Gastrocnemius medialis (tissue), 4 donors: ENCODE data around the gene CTNNA2. TPM values are rescaled to one million over a fixed set of nuclear protein-coding genes. Genes with fewer than 3 reads are reported as not detected.

ENCODE experiments used
- ATAC-seq, 2 donors: fragments of 150-250 bp; one replicate each; pipeline ENCODE4 v1.9.1; 2016
- DNase-seq, 2 donors: peaks; one replicate each; pipeline ENCODE4 v3.0.0-alpha.2; 2019
- H3K27ac ChIP-seq, 4 donors: fragments of 200-600 bp; sonication (generic); 1 replicate in 1 of 4; 2 replicates in 3 of 4; pipeline ENCODE4 v1.5.1; 2016 to 2018; ENCODE audit warnings: mild to moderate bottlenecking in 2 of 4, moderate library complexity in 1 of 4
- H3K27me3 ChIP-seq, 3 donors: fragments of 200-600 bp; sonication (generic) in 2 of 3; 1 replicate in 1 of 3; 2 replicates in 2 of 3; pipeline versions ENCODE4 v1.5.1 to v1.6.0; 2016 to 2019; ENCODE audit warnings: mild to moderate bottlenecking in 1 of 3, moderate library complexity in 1 of 3
- H3K36me3 ChIP-seq, 2 donors: fragments of 200-600 bp; sonication (generic) in 1 of 2; one replicate each; pipeline ENCODE4 v1.5.1; 2017 to 2018
- H3K4me1 ChIP-seq, 2 donors: fragments of 200-600 bp; sonication (generic) in 1 of 2; one replicate each; pipeline ENCODE4 v1.5.1; 2016 to 2017; ENCODE audit warnings: mild to moderate bottlenecking in 2 of 2
- H3K4me3 ChIP-seq, 4 donors: fragments of 200-600 bp; sonication (generic) in 3 of 4; 1 replicate in 1 of 4; 2 replicates in 3 of 4; pipeline ENCODE4 v1.5.1; 2016 to 2019; ENCODE audit warnings: mild to moderate bottlenecking in 2 of 4
- H3K9me3 ChIP-seq, 3 donors: fragments of 200-600 bp; sonication (generic) in 2 of 3; 1 replicate in 1 of 3; 2 replicates in 2 of 3; pipeline ENCODE4 v1.5.1; 2016 to 2019
- POLR2A ChIP-seq, 2 donors: fragments of 450-650 bp; IDR thresholded peaks; one replicate each; pipeline ENCODE4 v1.6.1; 2017; ENCODE audit warnings: antibody characterized with exemption in 2 of 2, mild to moderate bottlenecking in 2 of 2, moderate library complexity in 2 of 2
- in situ Hi-C, 4 donors: fragments of 200-750 bp; cut with MboI; loops; one replicate each; pipeline versions ENCODE4 v1.15.0 to v1.8.0; 2017; ENCODE audit warnings: low sequenced_read_pairs in 4 of 4
- intact Hi-C: fragments of 100-400 bp; cut with DNase I; formaldehyde crosslinking; loops from one replicate; pipeline ENCODE4 v1.15.1; 2023; ENCODE audit warnings: low total_unique reads
- total RNA-seq, 4 donors: library from RNA; depleted of rRNA; stranded (reverse); fragments of >200 nt; gene quantifications; one replicate each; pipeline versions ENCODE4 v1.1.0 to v1.2.3, GENCODE V29; 2016
- TF ChIP-seq, protein P1 (sequence below), 5 experiments: fragments of 450-650 bp in 3 of 5; fragments of 200-600 bp in 2 of 5; sonication (generic) in 2 of 5; IDR thresholded peaks in 4 of 5; conservative IDR thresholded peaks in 1 of 5; 1 replicate in 4 of 5; 2 replicates in 1 of 5; pipeline ENCODE4 v1.5.1; 2016 to 2019; ENCODE audit warnings: antibody characterized with exemption in 5 of 5, mild to moderate bottlenecking in 3 of 5, moderate library complexity in 3 of 5

CTNNA2 gene
- total RNA-seq, 4 donors from 2014 or later: not detected

DNA sequence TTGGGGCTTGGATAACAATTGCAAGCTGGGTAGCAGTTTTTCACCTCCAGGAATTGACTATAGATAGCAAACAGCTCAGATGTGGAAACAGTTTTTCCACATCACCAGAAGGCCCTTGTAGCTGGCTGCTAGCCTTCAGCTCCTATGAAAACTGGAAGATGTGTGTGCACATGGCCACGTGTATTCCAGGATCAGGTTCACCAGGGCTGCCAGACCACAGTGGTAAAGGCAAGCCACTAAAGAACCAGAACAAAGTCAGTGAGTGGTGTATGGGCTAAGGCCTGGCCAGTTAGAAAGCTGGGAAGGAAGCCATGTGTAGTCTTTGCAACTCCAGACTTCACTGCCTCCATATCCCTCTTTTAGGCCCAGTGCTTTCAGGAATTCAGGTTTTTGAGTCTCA lies 778.8 kb downstream of the CTNNA2 start:
- H3K9me3 ChIP-seq: no peaks in the 10 kb centered on the region
- H3K4me3 ChIP-seq: no peak overlapping the region
- intact Hi-C loops: no loop called here
- H3K27me3 ChIP-seq: no peaks in the 10 kb centered on the region
- H3K27ac ChIP-seq: no peak overlapping the region
- ATAC-seq (no peak), DNase-seq (no peak)
- no peaks in the 10 kb centered on the region for H3K4me1 ChIP-seq
- H3K36me3 ChIP-seq: no peaks in the 10 kb centered on the region
- in situ Hi-C loops: no loop called here
- no peak for TF ChIP-seq POLR2A (IDR thresholded peaks at IDR 0.05)
- TF ChIP-seq, protein P1, sequence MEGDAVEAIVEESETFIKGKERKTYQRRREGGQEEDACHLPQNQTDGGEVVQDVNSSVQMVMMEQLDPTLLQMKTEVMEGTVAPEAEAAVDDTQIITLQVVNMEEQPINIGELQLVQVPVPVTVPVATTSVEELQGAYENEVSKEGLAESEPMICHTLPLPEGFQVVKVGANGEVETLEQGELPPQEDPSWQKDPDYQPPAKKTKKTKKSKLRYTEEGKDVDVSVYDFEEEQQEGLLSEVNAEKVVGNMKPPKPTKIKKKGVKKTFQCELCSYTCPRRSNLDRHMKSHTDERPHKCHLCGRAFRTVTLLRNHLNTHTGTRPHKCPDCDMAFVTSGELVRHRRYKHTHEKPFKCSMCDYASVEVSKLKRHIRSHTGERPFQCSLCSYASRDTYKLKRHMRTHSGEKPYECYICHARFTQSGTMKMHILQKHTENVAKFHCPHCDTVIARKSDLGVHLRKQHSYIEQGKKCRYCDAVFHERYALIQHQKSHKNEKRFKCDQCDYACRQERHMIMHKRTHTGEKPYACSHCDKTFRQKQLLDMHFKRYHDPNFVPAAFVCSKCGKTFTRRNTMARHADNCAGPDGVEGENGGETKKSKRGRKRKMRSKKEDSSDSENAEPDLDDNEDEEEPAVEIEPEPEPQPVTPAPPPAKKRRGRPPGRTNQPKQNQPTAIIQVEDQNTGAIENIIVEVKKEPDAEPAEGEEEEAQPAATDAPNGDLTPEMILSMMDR (IDR thresholded peaks at IDR 0.05 in 4 of 5, conservative IDR thresholded peaks at IDR 0.05 in 1 of 5): no peak

DNA sequence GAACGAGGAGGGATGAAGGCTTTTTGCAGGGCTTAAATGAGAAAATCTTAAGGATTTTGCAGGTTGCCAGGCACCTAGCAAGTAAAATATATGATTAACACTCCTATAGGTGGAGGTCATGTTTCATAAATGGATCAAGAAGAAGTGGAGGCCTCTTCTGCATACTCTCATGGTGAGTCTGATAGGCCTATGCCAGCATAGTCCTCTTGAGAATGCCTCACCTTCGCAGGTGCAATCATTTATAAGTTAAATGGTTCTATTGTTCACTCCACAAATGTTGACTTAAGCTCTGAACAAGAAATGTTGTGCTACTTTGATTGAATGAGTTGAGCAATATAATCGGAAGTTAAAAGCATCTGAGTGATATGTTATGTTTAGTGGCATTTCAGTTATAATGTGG lies 779.6 kb downstream of the CTNNA2 start:
- H3K36me3 ChIP-seq: no peaks in the 10 kb centered on the region
- H3K4me3 ChIP-seq: no peak overlapping the region
- ATAC-seq: no peak
- no peak for TF ChIP-seq POLR2A (IDR thresholded peaks at IDR 0.05)
- TF ChIP-seq, protein P1 (IDR thresholded peaks at IDR 0.05 in 4 of 5, conservative IDR thresholded peaks at IDR 0.05 in 1 of 5): no peak
- intact Hi-C loops (no loop called here), in situ Hi-C loops (no loop called here)
- H3K4me1 ChIP-seq: no peaks in the 10 kb centered on the region
- DNase-seq: no peak
- no peak overlapping the region for H3K27ac ChIP-seq
- no peaks in the 10 kb centered on the region for H3K27me3 ChIP-seq
- H3K9me3 ChIP-seq: no peaks in the 10 kb centered on the region

DNA sequence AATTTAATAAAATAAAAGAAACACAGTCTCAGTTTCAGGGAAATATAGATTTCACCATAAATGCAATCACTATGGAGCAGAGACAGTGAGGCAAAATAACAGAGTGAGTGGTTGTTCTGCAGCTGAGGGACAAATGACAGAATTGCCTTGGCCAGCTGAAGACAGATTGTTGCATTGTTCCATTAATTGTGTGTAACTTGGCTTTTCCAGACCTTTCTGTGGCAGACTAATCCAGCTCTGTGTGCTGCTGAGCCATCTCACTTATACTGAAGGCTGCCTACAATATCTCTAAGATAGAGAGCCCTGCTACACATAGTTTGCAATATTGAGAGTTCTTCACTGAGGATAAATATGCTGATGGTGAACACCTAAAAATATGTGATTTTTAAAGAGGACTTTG lies 780.2 kb downstream of the CTNNA2 start:
- Histone ChIP-seq H3K9me3 (no peaks in the 10 kb centered on the region), H3K36me3 (no peaks in the 10 kb centered on the region), H3K4me1 (no peaks in the 10 kb centered on the region), H3K27me3 (no peaks in the 10 kb centered on the region), H3K27ac (no peak overlapping the region), H3K4me3 (no peak overlapping the region)
- ATAC-seq: no peak
- TF ChIP-seq POLR2A (IDR thresholded peaks at IDR 0.05): no peak
- in situ Hi-C loops: no loop called here
- DNase-seq: no peak
- intact Hi-C loops: no loop called here

DNA sequence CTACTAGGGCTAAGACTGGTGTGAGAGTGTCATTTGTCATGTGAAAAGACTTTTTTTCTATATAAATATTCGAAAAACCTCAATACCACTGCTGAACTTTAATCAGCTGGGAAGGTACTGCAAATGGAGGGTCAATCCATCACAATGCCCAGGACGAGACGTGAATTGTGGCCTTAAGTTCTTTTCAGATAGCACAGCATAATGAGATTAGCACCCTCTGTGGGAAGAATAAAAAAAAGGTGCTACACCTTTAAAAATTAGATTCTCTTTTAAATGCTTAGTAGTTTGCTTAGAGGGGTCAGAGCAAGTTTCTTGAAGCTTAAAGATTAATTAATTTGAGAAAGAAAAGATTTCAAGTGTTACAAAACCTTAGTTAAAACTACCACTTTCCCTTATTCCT lies 786.1 kb downstream of the CTNNA2 start:
- peaks cover 24 to 32% (median 27%) of the 10 kb centered on the region in 3 donors for H3K27me3 ChIP-seq
- no peaks in the 10 kb centered on the region for H3K36me3 ChIP-seq
- no peak overlapping the region for H3K4me3 ChIP-seq
- no peaks in the 10 kb centered on the region for H3K9me3 ChIP-seq
- DNase-seq (no peak), ATAC-seq (no peak)
- no peak for TF ChIP-seq POLR2A (IDR thresholded peaks at IDR 0.05)
- TF ChIP-seq, protein P1 (IDR thresholded peaks at IDR 0.05 in 4 of 5, conservative IDR thresholded peaks at IDR 0.05 in 1 of 5): no peak
- no peak overlapping the region for H3K27ac ChIP-seq
- intact Hi-C loops (no loop called here), in situ Hi-C loops (no loop called here)
- peaks cover 9 to 14% of the 10 kb centered on the region in 2 donors for H3K4me1 ChIP-seq

DNA sequence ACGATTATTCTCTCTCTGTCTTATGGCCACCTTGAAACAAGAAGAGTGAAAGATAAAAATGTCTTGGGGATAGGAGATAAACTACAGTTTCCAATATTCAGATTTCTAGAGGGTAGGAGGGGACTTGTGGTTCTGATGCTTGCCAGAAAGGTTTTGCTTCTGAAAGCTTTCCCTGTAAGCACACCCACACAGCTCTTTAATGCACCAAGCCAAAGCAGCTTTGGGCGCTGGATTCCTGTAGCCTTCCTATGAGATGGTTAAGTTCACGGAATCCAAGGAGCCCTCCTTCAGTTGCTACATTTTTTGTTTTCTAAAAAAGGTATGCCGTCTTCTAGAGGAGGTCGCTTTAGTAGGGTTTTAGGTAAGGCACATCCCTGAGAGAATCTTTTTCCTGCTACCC lies 786.8 kb downstream of the CTNNA2 start:
- H3K4me1 ChIP-seq: peaks cover 9 to 18% of the 10 kb centered on the region in 2 donors
- no peaks in the 10 kb centered on the region for H3K36me3 ChIP-seq
- intact Hi-C loops: no loop called here
- DNase-seq (no peak), ATAC-seq (no peak)
- H3K27me3 ChIP-seq: peaks cover 29 to 36% (median 30%) of the 10 kb centered on the region in 3 donors
- in situ Hi-C loops: no loop called here
- no peak overlapping the region for H3K4me3 ChIP-seq
- no peak for TF ChIP-seq POLR2A (IDR thresholded peaks at IDR 0.05)
- TF ChIP-seq, protein P1 (IDR thresholded peaks at IDR 0.05 in 4 of 5, conservative IDR thresholded peaks at IDR 0.05 in 1 of 5): no peak
- no peaks in the 10 kb centered on the region for H3K9me3 ChIP-seq
- no peak overlapping the region for H3K27ac ChIP-seq
